Measurements from ENCODE around the gene TSHZ1.

- TF ChIP-seq CBX5 (IDR thresholded peaks at IDR 0.05; ENCODE audit: low read depth, low read length) (no peak), CREB1 (IDR thresholded peaks at IDR 0.05) (no peak), CTCF (IDR thresholded peaks at IDR 0.05; ENCODE audit: control extremely low read depth in 1 of 3, insufficient read depth in 1 of 3, low read depth in 1 of 3, low read length in 3 of 3) (no peak), SIN3A (conservative IDR thresholded peaks at IDR 0.05 in 1 of 2, IDR thresholded peaks at IDR 0.05 in 1 of 2; ENCODE audit: low read depth in 1 of 2, low read length in 2 of 2) (no peak), POLR2A (IDR thresholded peaks at IDR 0.05; ENCODE audit: control extremely low read depth in 1 of 2, low read depth in 2 of 2, low read length in 2 of 2) (no peak), MAX (IDR thresholded peaks at IDR 0.05) (no peak), TAF7 (optimal IDR thresholded peaks at IDR 0.05; ENCODE audit: borderline replicate concordance, low read depth, low read length) (no peak), EZH2 (IDR thresholded peaks at IDR 0.05; ENCODE audit: low read depth, low read length, severe bottlenecking) (no peak), ATF2 (IDR thresholded peaks at IDR 0.05; ENCODE audit: low read length) (no peak), SP2 (IDR thresholded peaks at IDR 0.05; ENCODE audit: low read length) (no peak), POLR2AphosphoS5 (IDR thresholded peaks at IDR 0.05; ENCODE audit: low read depth, low read length) (no peak), BRCA1 (IDR thresholded peaks at IDR 0.05; ENCODE audit: low read depth, low read length) (no peak)
Observed at GRCh38 chr18:75291460-75291859, 80.9 kb downstream of the TSHZ1 start.
